HG03196 (cell line): ENCODE data around the gene LRTM2.

Experiments used
- ATAC-seq: cut with Tn5 transposase; IDR thresholded peaks from one replicate; pipeline ENCODE4 v1.9.1; 2021; ENCODE audit not compliant: unreplicated experiment

LRTM2 gene

DNA sequence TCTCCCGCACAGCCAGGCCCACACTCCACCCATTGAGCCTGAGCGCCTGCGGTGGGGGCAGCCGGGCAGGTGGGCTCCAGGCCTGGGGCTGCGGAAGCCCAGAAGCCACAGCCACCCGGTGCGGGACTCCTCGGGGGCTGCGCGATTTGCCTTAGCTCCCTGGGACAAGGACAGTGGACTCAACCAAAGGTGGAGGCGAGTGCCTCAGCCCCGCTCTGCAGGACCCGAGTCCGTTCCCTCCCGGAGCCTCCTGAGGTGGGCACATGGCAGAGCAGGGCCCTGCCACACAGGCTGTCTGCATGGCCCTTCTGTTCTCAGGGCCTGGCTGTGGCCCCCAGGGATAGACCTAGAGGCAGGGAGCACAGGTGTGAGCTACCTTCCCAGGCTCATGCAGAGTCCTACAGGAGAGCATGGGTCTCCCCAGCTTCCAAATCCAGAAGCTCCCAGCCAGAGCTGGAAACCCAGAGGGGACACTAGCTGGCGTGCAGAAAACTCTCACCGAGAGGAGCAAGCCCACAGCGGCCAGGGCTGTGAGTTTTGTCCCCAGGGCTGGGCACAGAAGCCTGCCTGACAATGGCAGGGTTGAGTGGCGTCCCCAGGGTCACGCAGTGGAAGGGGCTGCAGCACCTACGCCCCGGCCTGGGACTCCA lies 22.2 kb upstream of the LRTM2 start:
- no peak for ATAC-seq

DNA sequence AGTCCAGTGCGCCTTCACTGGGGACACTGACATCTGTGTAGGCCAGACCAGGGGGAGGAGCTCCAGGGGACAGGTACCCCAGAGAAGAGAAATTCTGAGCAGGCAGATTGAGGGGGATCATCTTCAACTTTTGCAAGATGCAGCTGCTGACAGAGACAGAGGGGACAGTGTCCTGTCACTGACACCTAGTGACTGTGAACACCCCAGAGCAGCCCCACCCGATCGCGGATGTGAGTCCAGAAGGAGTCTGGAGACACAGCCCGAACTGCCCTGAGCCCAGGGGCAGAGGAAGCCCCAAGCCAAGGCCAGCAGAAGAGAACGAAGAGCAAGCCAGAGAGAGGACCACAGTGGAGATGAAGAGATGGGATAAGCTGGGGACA lies 21.7 kb upstream of the LRTM2 start:
- ATAC-seq = no peak

DNA sequence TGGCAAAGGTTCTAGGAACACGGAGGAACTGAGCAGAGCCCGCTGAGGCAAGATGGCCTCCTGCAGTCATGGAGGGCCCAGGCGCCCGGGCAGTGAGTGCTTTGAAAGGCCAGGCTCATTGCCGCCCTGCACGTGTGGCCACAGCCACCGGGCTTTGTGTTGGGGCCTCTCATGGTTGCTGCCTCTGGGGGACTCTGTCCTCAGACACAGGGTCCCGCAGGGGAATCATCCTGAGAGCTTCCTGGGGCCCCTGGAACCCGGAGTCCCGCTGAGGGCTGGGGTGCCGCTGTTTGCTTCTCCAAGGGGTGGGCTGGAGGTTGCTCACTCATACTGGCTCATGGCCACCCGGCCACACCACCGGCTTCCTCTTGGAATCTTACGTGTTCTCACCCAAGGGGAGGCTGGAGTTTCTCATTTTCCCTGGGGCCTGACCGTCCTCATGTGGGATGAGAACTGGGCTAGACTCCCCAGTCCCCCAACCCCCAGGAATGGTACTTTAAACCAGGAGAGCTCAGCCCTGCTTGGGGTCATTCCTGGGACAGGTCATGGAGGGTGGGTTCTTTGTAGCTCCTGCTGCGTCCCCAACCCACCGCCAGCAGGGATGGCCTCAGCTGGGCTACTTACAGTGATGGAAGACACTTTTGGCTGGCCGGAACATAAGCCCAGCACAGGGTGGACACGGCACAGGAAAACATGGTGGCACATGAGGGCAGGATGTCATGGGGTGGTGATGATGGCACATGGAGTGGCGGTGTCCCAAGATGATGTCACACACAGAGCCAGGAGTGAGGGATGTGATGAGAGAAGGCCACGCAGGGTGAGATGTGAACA lies 21.1 kb upstream of the LRTM2 start:
- no peak for ATAC-seq

DNA sequence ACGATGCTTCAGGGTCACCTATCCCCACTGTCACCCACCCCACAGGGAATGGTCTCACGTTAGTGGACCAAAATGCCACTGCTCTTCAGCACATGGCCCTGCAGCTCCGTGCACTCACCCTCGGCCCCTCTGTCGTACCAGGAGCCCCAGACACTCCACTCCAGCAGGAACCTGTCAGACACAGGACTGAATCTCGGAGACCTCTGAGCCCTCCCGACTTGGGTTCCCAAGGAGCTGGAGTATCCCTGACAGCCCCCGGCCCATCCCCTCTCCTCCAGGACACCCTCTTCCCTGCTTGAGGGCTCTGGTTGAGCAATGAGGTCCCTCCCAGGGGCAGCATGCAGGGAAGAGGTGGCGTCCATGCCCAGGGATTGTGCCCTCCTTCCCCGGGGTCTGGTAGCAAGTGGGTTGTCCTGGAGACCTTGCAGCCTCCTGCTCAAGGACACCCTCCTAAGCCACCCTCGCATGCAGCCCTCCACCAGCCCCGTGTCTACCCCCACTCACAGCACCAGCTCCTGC lies 20.4 kb upstream of the LRTM2 start:
- no peak for ATAC-seq

DNA sequence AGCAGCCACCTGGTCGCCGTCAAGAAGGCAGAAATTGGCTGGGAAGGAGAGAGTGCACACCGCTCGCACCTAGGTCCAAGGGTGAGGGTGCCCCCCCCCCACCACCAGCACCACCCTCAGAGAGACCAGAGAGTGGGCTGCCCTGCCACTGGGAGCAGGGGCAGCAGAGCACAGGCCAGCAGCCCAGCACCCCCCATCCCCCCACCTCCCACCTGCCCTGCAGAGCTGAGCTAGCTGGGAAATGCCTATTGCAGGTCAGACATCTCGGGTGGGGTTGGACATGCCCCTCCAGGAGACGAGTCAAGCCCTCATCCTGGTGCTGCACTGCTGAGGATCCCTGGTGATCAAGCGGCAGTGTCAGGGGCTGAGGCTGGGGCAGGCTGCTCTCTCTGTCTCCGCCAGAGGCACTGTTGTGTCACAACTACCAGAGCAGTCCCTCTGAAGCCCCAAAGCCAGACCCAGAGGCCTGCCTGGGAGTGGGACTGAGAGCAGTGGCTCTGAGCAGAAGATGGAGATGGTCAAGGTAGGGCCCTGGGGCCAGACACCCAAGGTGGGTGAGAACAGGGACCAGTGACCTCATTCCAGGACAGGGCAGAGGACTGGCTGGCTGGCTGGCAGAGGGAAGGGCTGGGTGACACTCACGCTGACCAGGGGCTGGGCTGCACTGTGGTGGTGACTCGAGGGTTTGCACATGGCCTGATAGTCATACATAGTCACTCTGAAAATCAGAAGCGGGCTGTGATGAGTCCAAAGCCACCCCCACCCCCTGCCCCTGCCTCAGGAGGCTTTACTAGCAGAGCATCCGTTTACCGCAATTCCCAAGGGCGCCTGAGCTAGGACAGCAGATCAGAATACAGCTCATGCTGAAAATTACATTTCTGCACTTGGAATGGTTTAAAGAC lies 19.7 kb upstream of the LRTM2 start:
- no peak for ATAC-seq

DNA sequence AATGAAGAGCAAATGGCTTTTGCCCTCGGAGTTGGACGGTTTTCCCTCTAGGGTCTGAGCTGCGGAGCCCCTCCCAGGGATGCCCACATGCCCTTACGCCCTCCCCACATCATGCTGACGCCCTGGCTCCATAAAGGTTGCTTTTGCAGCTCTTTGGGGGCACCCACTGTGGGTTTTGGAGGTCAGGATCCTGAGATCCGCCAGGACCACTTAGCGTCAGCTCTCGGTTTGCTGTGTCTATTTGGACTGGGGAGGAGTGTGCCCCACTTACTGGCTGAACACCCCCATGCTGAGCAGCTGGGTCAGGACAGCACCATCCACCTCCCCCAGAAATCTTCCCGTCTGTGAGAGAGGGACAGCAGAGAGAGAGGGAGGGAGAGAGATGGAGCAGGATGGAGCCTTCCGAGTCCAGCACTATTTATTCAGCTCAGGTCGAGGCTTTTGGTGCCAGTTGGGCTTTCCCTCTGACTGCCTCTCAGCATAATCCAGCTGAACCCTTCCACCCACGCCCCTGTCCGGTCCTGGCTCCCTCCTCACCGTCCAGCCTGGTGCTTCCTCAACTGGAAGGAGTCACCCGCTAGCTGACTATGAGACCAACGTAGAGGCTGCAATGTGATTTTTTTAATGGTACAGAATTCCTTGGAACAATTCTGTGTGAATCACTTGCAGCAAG lies 18.9 kb upstream of the LRTM2 start:
- ATAC-seq = no peak

DNA sequence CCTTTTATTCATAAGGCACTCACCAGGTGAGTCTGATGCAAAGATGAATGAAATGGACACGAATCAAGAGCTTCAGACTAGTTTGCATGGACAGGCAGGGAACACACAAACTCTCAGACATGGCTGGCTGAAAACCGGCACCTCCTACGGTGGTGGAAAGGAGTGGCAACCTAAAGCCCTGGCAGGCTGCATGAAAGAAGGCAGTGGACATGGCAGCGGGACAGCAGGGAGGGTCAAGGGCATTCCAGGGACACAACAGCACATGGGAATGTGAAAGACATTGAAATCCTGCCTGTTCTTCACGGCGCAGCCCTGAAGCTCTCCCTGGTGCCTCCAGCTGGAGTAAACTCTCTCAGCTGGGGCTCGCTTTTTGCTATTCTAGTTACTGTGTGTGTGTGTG lies 16.6 kb upstream of the LRTM2 start:
- ATAC-seq = no peak

DNA sequence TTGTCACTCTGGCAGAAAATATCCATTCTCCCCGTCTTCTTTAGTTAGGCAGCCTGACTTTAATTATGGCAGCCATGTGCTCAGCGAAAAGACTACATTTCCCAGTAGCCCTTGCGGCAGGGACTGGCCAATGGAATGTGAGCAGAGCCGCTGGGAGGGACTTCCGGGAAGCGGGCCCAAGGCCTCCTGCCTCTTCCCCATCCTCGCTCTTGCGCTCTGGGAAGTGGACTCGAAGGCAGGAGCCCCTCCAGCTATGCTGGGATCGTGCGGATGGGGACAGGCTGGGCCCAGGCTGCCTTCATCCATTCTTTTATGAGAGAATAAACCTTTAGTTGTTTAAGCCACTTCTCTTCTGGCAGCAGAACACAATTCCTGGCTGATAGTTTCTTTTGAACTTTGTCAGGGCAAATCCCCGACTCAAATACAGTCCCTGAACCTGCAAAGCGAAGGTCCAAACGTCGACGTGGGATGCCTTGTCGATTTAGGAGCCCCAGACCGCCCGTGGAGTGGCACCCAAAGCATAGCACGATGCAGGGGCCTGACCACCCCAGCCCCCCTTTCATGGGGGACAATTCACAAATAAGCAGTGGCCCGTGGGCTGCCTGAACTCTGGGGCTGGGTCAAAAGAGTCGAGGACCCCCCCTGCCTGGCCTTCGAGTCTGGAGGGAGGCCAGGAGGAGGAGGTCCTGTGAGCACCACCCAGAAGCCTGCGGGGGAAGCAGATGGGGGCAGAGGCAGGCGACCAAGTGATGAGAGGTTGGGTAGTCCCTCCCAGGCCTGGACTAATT lies 15.6 kb upstream of the LRTM2 start:
- peak; percentile 64 for ATAC-seq

DNA sequence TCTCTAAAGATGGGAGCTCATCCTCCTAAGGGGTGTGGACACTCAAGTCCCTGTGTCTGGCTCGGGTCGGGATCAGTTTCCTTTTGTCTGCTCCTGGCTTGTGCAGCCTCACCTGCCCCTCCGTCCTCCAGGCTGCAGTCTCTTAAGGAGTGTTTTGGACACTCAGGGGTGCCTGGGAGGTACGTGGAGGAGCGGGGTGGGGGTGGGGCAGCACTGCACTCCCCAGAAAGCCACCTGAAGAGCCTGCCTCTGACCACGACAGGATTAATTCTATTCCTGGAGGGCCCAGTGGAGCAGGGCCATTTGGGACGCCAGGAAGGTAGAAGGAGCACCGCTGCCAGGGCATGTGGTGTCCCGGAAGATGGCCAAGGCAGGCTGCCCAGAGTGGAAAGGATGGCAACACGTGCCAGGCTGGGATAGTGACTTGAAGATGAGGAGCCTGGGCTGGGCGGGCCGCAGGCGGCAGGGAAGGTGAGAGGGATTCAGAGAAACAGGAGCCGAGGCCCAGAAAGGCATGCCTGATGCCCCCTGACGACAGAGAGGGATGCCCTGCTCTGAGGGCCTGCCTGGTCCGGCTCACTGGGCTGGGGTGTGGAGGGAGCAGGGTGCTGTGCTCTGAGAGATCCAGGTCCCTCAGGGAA lies 14.8 kb upstream of the LRTM2 start:
- ATAC-seq = no peak

DNA sequence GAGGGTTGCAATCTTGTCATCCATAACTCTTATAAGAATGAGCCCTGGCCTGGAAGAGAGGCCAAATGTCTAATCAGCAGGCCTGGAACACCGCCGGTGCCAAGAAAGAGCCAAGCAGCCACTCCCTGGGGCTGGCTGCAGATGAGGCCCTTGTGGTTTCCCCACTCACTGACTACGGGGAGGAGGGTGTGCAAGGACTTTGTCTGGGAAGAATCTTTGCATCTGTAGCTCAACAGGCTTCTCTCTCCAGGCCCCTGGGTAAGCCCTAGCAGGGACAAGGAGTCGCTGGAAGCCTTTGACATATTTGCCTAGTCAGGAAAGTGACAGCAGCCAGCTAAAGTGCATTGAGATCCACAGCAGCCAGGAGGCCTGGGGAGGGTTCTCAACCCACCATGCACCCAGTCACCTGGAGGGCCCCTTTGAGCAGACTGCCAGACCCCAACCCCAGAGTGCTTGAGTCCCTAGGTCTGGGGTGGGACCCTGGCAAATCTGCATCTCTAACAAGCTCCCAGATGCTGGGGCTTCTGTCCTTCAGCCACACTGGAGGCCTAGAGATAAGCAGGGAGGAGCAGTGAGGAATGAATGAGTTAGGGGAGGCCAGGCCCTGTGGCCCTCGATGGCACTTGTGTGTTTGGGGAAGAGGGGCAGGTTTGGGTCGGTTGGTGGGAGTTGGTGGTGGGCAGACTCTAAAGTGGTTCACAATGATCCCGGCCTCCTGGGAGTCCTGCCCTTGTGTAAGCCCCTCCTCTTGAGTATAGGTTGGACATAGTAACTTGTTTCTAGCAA lies 13.9 kb upstream of the LRTM2 start:
- no peak for ATAC-seq

DNA sequence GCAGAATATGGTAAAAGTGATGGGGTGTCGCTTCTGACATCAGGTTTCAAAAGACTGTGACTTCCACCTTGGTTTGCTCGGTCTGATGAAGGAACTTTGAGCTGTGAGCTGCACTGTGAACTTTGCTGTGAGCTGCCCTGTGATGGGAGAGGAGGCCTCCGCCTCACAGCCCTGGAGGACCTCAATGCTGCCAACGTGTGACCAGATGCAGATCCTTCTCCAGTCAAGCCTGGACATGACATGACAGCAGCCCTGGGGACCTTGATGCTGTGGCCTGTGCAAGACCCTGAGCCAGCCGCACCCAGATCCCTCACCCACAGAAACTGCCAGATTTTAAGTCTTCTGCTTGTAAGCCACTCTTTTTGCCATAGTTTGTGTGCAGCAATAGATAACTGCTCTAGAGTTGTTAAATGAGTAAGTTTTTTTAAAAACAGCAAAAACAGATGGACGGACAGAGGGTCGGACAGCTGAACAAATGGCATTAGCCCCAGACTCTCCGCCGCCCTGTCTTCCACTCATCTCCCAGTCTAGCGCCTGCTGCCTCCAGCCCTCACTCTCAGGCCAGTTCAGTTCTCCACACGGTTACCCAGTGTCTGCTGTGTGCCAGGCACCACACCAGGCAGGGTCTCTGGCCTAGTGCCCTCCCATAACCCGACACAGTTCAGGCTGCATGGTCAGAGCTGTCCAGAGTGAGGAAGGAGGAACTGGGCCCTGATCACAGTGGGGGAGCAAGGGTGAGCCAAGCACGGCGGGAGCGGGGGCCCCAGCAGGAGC lies 13.1 kb upstream of the LRTM2 start:
- no peak for ATAC-seq

DNA sequence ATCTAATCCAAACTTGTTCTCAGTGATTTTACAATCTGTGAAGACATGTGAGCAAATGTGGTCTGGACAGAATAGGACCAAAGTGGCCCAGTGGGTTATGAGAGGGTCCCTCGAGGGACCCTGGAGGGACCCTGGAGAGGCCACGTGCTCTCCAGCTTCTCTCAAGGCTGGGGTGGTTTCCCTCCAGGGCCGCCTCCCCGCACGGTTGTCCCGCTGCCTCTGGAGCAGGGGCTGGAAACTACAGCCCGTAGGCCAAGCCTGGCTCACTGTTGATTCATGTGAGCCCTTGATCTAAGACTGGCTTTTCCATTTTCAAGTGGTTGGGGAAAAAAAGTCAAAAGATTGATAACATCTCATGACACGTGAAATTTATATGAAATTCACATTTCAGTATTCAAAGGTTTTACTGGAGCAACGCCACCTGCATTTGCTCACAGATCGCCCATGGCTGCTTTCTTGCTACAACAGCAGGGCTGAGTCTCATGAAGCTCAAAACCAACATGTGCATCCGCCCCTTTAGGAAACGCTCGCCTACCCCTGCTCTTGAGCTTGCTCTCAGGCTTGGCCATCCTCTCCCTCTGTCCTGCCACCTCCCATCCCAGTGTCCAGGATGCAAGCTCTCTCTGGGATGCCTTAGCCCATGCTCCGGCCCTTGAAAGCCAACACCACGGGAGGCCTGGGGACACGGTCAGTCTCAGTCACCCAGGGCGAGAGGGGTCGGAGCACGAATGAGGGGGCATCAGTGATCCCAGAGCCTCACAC lies 12.1 kb upstream of the LRTM2 start:
- no peak for ATAC-seq

DNA sequence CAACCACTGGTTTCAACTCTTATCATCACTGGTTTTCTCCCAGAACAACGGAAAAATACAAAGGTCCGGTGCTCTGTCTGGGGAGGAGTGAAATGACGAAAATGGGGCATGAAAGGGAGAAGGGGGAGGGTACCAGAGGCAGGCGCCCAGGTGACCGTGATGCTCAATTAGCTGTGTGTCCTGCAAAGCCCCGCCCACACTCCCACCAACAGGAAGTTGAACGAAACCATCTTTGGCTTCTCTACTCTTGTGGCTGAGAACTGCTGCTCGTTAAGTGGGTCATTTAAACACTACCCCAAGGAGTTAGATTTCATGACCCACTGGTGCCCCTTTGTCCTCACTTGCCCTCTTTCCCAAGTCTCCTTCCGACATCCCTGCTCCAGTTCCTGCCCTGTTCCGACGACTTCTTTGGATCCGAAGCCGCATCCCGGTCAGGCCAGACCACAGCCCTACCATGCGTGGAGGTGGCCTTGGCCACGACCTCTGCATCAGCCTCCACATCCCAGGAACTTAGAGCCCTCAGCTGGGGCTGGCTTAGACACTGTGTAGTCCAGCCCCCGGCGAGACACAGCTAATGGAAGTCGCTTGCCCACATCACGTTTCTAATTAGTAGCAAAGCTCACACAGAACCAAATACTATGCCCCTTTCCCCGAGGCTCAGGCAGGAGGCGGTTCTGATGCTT lies 11.4 kb upstream of the LRTM2 start:
- ATAC-seq = no peak

DNA sequence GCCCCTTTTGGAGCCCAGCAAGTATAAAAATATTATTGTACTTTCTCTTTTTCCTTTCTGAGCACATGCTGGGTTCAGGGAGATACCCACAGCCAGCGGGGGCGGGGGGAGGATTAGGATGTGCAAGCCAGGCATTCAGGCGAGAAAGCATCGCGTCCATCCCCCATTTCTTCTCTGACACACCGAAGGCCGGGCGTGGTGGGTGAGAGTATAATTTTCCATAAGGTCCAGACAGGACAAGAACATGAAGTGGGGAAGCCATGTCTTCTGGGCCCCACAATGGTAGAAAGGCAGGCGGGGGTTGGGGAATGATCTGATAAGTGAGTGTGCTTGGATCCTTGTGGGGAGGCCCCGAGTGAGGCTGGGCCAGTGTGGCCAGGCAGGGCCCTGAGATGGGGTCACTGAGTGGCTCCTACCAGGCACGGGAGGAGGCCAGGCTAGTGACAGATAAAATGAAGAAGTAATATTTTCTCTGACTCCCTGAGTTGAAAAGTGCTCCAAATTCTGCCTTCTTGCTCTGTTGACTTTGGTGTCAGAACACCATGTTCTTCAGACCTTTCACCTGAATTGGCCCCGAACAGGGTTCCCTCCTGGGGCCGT lies 10.7 kb upstream of the LRTM2 start:
- ATAC-seq = no peak

DNA sequence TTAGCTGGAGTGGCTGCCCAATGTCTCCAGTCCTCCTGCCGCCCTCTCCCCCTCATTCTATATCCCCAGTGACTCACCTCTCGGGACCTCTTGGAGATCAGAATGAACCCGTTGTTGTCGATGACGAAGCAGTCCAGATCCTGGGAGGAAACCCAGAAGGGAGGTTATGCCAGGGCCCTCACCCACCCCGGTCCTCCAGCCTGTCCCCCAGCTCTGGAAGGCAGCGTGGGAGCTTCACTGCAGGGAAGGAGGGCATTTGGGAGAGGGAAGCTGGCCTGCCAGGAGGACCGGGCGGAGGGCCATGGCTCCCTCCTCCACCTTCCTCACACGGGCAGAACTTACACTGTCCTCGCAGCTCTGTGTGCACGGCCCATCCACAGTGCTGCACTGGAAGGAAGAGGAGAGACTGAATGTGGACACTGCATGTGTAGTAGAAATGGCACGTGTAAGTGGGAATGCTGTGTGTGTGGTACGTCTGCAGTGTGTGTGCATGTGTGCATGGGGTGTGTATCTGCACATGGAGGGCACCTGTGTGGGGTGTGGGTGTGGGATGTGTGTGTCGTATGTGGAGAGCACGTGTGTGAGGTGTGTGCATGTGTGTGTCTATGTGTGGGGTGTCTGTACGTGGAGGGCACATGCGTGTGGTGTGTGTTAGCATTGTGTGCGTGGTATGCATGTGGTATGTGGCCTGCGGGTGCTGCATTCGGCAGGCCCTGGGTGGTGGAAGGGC lies 10.0 kb upstream of the LRTM2 start:
- no peak for ATAC-seq

DNA sequence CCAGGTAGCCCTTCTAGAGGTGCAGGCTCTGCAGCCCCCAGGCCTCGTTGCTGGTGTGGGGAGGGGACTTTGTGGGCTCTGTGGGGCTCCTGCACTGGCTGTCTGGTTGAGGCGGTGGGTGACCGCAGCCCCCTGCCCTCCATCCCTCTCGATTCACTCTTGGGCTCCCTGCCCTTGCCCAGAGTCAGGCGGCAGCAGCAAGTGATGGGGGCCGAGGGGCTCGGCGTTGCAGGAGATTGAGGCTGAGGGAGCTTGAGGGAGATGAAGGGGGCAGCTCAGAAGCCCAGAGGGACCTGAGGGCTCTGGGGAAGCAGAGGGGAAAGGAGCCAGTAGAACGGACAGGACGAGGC lies 9.5 kb upstream of the LRTM2 start:
- ATAC-seq = no peak
